GM21360 (cell line): ENCODE data around the gene DISC1.
"Not testable (repeated sequence)": the region's sequence is repeated elsewhere in the genome, so short reads cannot be mapped to it uniquely, and the experiment has no call there.

Source experiments
- ATAC-seq: cut with Tn5 transposase; IDR thresholded peaks from one replicate; pipeline ENCODE4 v1.9.1; 2021; ENCODE audit warnings: mild to moderate bottlenecking, moderate library complexity; ENCODE audit not compliant: unreplicated experiment

Gene DISC1

DNA sequence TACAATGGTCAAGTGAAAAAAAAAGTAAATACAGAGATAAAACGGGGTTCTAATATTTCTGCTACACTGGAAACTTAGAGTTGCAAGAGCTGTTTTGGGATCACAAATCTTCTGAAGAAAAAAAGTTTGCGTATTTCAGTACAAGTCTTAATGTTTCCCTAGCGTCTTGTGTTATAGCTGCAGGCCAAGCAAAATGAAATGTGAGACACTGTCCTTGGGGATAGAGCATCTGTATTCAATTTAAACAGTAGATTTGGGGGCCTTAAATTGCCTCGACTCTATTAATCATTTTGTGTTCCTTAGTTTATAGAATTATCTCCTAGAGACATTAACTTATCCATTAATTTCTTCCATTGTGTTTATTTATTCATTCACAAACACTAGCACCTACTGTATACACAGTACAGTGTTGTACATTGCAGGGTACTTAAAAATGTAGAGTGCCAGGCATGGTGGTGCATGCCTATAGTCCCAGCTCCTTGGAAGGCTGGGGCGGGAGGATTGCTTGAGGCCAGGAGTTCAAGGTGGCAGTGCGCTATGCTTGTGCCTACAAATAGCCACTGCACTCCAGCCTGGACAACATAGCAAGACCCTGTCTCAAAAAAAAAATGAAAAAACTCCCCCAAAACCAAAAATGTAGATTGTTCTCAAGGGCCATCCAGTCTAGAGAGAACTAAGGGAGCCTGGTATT, 7.9 kb downstream of the DISC1 start:
- no peak for ATAC-seq

DNA sequence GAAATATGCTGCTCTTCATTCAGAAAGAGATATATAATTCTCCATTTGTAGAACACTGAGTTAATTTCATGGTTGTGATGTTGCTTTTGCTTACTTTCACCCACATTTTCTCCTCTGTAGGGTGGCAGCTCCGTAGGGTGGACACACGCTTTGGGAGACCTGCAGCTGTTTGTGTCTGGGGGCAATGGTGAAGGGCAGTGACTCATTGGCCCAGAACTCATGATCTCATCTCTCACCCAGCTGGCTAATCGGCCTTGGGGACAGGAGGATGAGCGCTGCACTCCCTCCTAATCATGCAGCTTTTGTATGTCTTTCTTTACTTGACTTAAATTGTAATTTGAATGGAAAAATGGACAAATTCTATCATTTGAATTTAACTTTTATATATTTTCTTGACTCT, 9.6 kb downstream of the DISC1 start:
- no peak for ATAC-seq

DNA sequence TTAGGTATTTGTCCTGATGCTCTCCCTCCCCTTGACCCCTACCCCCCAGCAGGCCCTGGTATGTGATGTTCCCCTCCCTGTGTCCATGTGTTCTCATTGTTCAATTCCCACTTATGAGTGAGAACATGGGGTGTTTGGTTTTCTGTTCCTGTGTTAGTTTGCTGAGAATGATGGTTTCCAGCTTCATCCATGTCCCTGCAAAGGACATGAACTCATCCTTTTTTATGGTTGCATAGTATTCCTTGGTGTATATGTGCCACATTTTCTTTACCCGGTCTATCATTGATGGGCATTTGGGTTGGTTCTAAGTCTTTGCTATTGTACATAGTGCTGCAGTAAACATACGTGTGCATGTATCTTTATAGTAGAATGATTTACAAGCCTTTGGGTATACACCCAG, 10.3 kb downstream of the DISC1 start:
- ATAC-seq, result not testable (repeated sequence)

DNA sequence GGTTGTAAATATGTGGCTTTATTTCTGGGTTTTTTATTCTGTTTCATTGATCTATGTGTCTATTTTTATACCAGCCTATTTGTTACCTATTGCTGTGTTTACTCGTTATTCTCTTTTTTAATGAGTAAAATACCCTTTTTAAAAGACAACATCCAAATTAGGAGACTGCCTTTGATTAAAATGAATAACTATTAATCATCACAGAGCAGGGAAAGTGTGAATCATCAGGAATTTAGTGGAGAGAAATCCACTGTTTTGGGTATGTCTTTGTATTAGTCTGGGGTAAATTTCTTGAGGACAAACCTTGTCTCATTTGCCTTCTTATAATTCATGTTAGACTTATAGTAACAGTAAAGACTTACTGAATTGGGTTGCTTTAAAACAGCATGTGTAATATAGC, 12.1 kb downstream of the DISC1 start:
- no peak for ATAC-seq

DNA sequence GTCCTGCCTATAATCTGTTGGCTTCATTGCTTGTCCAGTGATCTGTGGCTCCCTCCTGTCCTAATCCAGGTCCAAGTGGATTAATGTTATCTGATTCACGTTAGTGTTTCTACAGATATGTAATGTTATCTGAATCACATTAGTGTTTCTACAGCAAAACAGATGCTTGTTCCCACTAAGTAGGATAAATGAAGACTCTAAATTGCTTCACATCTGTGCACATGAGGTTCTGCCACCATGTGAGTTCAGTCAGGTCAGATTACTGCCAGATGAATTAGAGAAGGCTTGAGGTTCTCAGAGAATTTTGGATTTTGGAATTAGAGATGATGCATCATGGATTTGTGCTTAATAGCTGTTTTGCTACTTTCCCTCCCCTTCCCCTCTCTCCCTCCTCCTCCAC, 13.2 kb downstream of the DISC1 start:
- no peak for ATAC-seq

DNA sequence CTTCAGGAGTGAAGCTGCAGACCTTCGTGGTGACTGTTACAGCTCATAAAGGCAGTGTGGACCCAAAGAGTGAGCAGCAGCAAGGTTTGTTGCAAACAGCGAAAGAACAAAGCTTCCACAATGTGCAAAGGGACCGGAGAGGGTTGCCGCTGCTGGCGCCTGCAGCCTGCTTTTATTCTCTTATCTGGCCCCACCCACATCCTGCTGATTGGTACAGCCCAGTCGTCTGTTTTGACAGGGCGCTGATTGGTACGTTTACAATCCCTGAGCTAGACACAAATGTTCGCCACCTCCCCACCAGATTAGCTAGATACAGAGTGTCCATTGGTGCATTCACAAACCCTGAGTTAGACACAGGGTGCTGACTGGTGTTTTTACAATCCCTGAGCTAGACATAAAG, 14.9 kb downstream of the DISC1 start:
- ATAC-seq, result not testable (repeated sequence)

DNA sequence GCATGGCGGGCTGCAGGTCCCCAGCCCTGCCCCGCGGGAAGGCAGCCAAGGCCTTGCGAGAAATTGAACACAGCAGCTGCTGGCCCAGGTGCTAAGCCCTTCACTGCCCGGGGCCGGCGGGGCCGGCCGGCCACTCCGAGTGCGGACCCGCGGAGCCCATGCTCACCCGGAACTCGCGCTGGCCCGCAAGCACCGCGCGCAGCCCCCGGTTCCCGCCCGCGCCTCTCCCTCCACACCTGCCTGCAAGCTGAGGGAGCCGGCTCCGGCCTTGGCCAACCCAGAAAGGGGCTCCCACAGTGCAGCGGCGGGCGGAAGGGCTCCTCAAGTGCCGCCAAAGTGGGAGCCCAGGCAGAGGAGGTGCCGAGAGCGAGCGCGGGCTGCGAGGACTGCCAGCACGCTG, 15.5 kb downstream of the DISC1 start:
- ATAC-seq, result not testable (repeated sequence)

DNA sequence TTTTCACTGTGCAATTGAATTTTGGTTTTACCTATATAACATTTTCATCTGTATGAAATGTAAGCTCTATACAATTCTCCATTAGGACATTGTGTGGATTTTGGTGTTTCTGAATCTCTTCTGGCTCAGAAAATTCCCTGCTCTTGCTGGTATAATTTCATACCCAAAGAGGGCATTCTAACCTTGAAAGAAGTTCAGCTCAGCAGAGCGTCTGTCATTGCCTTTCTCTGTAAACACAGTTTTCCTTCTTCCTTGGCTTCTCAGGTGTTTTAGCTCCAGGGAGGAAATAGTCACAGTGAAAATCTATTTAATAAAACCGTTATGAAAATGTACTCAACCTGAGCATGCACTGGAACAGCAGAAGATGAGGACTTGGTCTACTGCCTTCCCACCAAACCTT, 16.0 kb downstream of the DISC1 start:
- ATAC-seq, result no peak

DNA sequence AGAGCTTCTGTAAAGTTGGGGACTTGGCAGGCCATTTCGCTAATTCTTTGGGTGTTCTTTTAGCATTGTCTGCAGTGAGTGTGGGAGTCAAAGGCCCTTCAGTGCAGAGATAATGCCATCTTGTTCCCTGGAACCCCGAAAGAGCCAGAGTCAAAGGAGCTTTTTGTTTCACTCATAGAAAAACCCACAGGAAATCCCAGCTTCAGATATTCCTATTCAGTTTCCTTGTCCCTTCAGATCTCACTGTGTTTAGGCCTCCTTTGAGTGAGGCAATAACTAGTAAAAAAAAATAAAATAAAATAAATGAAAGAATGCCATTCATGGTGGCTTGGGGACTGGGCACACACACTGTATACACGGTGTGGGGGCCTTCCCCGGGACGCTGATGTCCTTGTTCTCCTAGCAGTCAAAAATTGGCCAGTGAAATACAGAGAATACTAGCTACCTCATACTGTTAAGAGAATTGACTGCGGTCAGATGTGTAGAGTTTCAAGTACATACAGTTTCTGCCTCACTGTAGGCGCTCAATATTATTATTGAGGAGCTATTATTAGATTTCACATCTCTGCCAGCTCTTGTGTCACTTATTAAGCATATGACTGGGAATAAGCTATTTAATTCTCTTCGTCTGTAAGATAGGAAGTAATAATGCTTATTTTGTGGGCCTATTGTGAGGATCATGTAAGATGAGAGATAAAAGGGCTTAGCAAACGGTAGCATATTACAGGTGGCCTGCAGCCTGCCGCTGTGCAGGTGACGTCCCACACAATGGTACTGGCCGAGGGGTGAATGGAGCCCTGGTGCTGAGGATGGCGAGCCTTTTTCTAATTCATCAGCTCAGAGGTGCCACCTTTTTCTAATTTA, 16.7 kb downstream of the DISC1 start:
- ATAC-seq, result no peak

DNA sequence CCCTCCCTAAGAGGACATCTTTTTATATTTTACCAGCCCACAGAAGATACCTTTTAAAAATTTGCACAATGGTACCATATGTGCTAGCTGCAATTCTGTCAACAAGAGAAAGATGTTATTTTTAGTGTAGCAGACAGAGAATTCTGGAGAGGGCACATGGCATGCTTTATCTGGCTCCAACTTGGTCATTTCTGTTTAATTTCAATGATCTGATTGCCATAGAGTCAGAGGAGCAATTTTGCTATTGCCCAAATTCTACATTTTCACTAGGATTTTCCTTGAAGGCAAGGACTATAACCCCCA, 17.3 kb downstream of the DISC1 start:
- ATAC-seq, result no peak

DNA sequence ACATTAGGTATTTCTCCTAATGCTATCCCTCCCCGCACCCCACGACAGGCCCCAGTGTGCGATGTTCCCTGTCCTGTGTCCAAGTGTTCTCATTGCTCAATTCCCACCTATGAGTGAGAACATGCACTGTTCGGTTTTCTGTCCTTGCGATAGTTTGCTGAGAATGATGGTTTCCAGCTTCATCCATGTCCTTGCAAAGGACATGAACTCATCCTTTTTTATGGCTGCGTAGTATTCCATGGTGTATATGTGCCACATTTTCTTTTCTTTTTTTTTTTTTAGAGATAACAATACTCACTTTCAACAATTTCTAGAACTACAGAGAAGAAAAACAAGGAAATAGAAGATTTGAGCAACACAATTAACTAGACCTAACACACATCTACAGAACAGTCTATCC, 19.0 kb downstream of the DISC1 start:
- not testable (repeated sequence) for ATAC-seq

DNA sequence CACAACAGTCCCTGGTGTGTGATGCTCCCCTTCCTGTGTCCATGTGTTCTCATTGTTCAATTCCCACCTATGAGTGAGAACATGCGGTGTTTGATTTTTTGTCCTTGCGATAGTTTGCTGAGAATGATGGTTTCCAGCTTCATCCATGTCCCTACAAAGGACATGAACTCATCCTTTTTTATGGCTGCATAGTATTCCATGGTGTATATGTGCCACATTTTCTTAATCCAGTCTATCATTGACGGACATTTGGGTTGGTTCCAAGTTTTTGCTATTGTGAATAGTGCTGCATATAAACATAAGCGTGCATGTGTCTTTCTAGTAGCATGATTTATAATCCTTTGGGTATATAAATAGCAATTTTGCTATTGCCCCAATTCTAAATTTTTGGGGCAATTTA, 19.6 kb downstream of the DISC1 start:
- ATAC-seq, result not testable (repeated sequence)

DNA sequence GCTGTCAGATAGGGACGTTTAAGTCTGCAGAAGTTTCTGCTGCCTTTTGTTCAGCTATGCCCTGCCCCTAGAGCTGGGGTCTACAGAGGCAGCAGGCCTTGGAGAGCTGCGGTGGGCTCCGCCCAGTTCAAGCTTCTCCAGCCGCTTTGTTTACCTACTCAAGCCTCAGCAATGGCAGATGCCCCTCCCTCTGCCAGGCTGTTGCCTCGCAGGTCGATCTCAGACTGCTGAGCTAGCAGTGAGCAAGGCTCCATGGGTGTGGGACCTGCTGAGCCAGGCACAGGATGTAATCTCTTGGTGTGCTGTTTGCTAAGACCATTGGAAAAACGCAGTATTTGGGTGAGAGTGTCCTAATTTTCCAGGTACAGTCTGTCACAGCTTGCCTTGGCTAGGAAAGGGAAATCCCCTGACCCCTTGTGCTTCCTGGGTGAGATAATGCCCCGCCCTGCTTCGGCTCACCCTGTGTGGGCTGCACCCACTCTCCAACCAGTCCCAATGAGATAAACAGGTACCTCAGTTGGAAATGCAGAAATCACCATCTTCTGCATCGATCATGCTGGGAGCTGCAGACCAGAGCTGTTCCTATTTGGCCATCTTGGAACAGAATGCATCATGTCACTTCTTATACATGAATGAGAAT, 25.2 kb downstream of the DISC1 start:
- not testable (repeated sequence) for ATAC-seq

DNA sequence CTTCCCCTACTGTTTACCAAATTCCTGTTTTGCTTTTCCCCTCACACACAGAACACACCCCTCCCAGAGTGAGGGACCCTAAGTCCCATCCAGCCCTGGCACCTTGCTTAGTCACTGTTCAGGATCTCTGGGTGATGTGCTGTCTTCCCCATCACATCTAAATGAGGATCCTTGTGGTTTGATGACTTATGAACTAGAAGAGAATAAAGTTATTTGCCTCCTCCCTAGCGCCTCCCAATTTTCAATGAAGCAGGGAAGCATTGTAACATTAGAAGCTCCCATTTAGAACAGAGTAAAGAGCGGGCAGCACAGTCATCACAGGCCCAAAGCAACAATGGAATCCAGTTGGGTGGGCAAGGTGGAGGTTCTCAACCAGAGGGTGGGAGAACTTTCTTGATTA, 27.0 kb downstream of the DISC1 start:
- ATAC-seq, result no peak

DNA sequence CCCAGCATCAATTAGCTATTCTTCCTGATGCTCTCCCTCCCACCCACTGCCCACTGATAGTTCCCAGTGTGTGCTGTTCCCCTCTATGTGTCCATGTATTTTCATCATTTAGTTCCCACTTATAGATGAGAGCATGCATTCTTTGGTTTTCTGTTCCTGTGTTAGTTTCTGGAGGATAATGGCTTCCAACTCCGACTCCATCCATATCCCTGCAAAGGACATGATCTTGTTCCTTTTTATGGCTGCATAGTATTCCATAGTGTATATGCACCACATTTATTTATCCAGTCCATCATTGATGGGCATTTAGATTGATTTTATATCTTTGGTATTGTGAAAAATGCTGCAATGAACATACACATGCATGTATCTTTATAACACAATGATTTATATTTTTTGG, 30.2 kb downstream of the DISC1 start:
- ATAC-seq, result no peak

DNA sequence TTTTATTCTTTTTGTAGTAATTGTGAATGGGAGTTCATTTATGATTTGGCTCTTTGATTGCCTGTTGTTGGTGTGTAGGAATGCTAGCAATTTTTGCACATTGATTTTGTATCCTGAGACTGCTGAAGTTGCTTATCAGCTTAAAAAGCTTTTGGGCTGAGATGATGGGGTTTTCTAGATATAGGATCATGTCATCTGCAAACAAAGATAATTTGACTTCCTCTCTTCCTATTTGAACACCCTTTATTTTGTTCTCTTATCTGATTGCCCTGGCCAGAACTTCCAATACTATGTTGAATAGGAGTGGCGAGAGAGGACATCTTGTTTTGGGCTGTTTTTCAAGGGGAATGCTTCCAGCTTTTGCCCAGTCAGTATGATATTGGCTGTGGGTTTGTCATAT, 31.6 kb downstream of the DISC1 start:
- ATAC-seq, result not testable (repeated sequence)

DNA sequence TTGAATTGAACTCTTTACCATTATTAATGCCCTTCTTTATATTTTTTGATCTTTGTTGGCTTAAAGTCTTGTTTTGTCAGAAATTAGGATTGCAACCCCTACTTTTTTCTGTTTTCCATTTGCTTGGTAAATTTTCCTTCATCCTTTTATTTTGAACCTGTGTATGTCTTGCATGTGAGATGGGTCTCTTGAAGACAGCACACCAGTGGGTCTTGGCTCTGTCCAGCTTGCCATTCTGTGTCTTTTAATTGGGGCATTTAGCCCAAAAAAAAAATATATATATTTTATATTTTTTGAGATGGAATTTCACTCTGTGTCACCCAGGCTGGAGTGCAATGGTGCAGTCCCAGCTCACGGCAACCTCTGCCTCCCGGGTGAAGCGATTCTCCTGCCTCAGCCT, 33.6 kb downstream of the DISC1 start:
- no peak for ATAC-seq

DNA sequence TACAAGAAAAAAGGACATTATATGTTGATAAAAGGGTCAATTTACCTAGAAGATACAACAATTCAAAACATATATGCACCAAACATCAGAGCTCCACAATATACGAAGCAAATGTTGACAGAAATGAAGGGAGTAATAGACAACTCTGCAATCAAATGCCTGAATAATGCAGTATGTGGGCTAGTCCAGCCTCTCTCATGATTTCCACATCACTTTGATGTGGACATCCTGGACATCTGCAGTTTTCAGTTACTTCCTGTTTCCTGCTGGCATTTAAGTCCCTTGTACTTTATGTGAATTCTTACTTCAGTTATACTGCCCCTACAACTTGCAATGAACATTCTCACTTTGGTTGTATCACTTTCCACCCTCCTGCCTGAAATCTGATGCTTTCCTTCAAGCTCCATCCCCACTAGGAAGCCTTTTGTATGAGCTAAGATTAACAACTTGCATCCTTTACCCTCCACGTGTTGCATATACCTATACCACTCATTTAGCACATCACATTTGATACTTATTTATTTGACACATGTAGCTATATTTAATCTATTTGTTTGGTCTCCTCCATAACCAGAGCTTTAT, 36.7 kb downstream of the DISC1 start:
- ATAC-seq, result no peak

DNA sequence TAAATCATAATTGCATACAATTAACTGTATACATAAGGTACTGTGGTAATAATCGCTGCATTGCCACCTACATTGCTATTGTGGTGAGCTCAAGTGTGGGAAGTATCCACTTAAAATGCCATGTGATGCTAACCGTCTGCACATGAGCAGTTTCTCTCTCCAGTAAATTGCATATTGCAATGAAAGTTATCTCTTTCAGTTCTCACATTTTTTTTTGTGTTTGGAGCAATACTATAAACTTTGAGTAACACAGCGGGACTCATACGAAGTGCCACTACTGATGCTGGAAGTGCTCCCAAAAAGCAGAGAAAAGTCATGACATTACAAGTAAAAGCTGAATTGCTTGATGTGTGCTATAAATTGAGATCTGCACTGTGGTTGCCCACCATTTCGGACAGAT, 38.5 kb downstream of the DISC1 start:
- no peak for ATAC-seq

DNA sequence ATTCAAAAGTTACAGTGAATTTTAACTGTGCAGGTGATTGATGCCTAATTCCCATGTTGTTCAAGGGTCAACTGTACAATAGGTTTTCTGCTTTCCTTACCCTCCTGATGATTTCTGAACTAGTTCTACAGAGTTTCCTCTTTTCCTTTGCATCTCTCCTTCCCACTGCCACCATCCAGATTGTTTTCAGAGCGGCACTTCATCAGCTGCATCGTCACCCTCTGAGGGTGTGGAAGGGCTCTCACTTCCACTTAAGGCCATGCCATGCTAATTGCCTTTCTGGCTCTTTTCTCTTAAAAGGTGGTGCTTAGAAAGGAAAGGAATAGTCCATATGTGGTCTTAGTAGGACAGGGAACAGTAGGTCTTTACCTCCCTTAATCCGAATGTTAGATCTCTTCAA, 39.1 kb downstream of the DISC1 start:
- no peak for ATAC-seq

DNA sequence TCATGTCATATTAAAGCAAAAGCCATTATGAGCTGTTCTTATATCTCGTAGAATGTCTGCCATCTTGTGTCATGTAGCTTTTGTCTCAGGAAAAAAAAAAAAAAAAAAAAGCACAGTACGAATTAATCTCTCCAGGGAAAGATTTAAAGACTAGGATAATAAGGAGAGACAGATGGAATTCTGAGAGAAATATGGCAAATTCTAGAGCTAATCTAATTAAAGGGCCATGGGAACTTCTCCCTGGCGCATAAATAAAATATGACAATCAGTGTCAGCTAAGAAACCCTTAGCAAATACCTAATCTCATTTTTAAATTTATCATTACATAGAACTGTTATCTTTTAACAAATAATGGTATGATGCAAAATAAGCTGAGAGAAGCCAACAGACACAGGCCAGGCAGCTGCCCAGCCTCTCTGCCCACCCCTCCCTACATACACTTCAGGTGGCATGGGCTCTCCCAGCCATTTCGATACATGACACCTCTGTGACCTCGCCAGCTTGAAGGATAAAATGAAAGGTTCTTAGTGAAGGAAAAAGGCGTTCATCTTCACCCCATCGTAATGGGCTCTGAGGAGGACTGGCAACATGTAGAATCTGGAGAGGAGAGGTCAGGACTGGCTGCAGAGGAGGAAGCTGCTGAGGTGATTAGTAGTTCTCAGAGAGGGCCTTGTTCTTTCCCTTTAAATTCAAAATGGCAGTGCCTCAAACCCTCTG, 39.8 kb downstream of the DISC1 start:
- no peak for ATAC-seq
